B cell (primary cell): ENCODE results near the gene PKNOX2. TPM values are rescaled to one million over a fixed set of nuclear protein-coding genes. Genes with fewer than 3 reads are reported as not detected.

Experiments
- ATAC-seq: fragments of 200-7000 bp; cut with Tn5 transposase; one replicate; pipeline ENCODE4 v1.10.0; 2021; ENCODE audit warnings: low read depth, mild to moderate bottlenecking, moderate number of reproducible peaks, moderate library complexity
- CTCF ChIA-PET: fragments of 350-600 bp; sonication (Branson Sonifier 250); formaldehyde crosslinking; loops from one replicate; lab custom pipeline; 2021; ENCODE audit warnings: antibody characterized with exemption, inconsistent platforms; lab: Charles Lee
- POLR2A ChIA-PET: fragments of 350-600 bp; sonication (Branson Sonifier 250); formaldehyde crosslinking; loops from one replicate; lab custom pipeline; 2021; ENCODE audit warnings: antibody characterized with exemption; lab: Charles Lee
- DNase-seq: peaks from one replicate; pipeline ENCODE4 v3.0.0; 2013
- H2AFZ ChIP-seq: 2 replicates; pipeline ENCODE4 v1.6.1; 2012; ENCODE audit warnings: mild to moderate bottlenecking, low read depth, low read length; ENCODE audit not compliant: insufficient read depth, poor library complexity, severe bottlenecking
- H3K27ac ChIP-seq, 2 donors: 1 replicate in 1 of 2; 2 replicates in 1 of 2; pipeline ENCODE4 v1.5.1; 2012 to 2013; ENCODE audit warnings: low read length in 2 of 2, mild to moderate bottlenecking in 2 of 2, moderate library complexity in 1 of 2
- H3K27me3 ChIP-seq, 4 experiments: fragments of 200-600 bp in 1 of 4; sonication (generic) in 1 of 4; replicated peaks in 1 of 4; 1 replicate in 2 of 4; 2 replicates in 2 of 4; pipeline versions ENCODE4 v1.6.1 to v1.7.0; 2013 to 2016; ENCODE audit warnings: low read length in 3 of 4, mild to moderate bottlenecking in 2 of 4, mixed read lengths in 1 of 4, moderate library complexity in 1 of 4; ENCODE audit not compliant: insufficient read depth in 4 of 4, control insufficient read depth in 3 of 4; ENCODE audit errors: control extremely low read depth in 1 of 4
- H3K36me3 ChIP-seq, 2 experiments: replicated peaks in 1 of 2; 1 replicate in 1 of 2; 2 replicates in 1 of 2; pipeline versions ENCODE4 v1.6.1 to v1.7.1; 2013; ENCODE audit warnings: low read length in 1 of 2; ENCODE audit not compliant: insufficient read depth in 2 of 2, control insufficient read depth in 1 of 2; ENCODE audit errors: control extremely low read depth in 1 of 2, extremely low read depth in 1 of 2
- H3K4me1 ChIP-seq, 2 donors: fragments of 200-600 bp in 1 of 2; sonication (generic) in 1 of 2; 1 replicate in 1 of 2; 2 replicates in 1 of 2; pipeline versions ENCODE4 v1.5.1 to v1.6.1; 2013 to 2017; ENCODE audit warnings: low read length in 2 of 2; ENCODE audit not compliant: control insufficient read depth in 2 of 2, insufficient read depth in 2 of 2
- H3K4me2 ChIP-seq: replicated peaks from 2 replicates; pipeline ENCODE3; 2012; ENCODE audit warnings: mild to moderate bottlenecking, low read depth, low read length; ENCODE audit not compliant: poor library complexity, severe bottlenecking
- H3K4me3 ChIP-seq, 5 experiments: fragments of 200-600 bp in 1 of 5; sonication (generic) in 1 of 5; 1 replicate in 3 of 5; 2 replicates in 2 of 5; pipeline versions ENCODE4 v1.5.1 to v1.7.0; 2011 to 2016; ENCODE audit warnings: low read length in 4 of 5, mild to moderate bottlenecking in 4 of 5, low read depth in 2 of 5, control low read depth in 1 of 5, moderate library complexity in 1 of 5; ENCODE audit not compliant: insufficient read depth in 1 of 5; ENCODE audit errors: control extremely low read depth in 1 of 5, extremely low read depth in 1 of 5
- H3K79me2 ChIP-seq: fragments of 200-600 bp; sonication (generic); one replicate; pipeline ENCODE4 v1.6.0; 2016; ENCODE audit warnings: low read length; ENCODE audit not compliant: control insufficient read depth, insufficient read depth
- H3K9ac ChIP-seq: fragments of 200-600 bp; sonication (generic); 2 replicates; pipeline ENCODE4 v1.6.1; 2017; ENCODE audit warnings: mild to moderate bottlenecking, low read length, moderate library complexity
- H3K9me3 ChIP-seq, 3 donors: one replicate each; pipeline versions ENCODE4 v1.6.1 to v1.7.1; 2013; ENCODE audit warnings: low read length in 2 of 3; ENCODE audit not compliant: control insufficient read depth in 2 of 3, insufficient read depth in 1 of 3; ENCODE audit errors: control extremely low read depth in 1 of 3
- H4K20me1 ChIP-seq: 2 replicates; pipeline ENCODE4 v1.6.0; 2012; ENCODE audit warnings: mild to moderate bottlenecking, low read length; ENCODE audit not compliant: insufficient read depth, control insufficient read depth, poor library complexity, severe bottlenecking
- H3K27ac Mint-ChIP-seq: one replicate; pipeline ENCODE4 v1.8.0; 2021; ENCODE audit warnings: mixed read lengths
- H3K27me3 Mint-ChIP-seq: one replicate; pipeline ENCODE4 v1.8.0; 2021; ENCODE audit warnings: mixed read lengths
- H3K4me1 Mint-ChIP-seq: one replicate; pipeline ENCODE4 v1.8.0; 2021; ENCODE audit warnings: mixed read lengths
- H3K4me3 Mint-ChIP-seq: one replicate; pipeline ENCODE4 v1.8.0; 2021; ENCODE audit warnings: mixed read lengths
- H3K9me3 Mint-ChIP-seq: one replicate; pipeline ENCODE4 v1.8.0; 2022; ENCODE audit warnings: mixed read lengths; ENCODE audit not compliant: insufficient read depth
- EZH2 ChIP-seq: IDR thresholded peaks from 2 replicates; pipeline ENCODE4 v1.6.1; 2012; ENCODE audit warnings: borderline replicate concordance, low read depth, mild to moderate bottlenecking, moderate library complexity, low read length; ENCODE audit not compliant: insufficient read depth, poor library complexity, severe bottlenecking
- WGBS: methylation state at CpG from one replicate; pipeline ENCODE4 v1.1.5; 2013; ENCODE audit warnings: missing lambda C conversion rate; ENCODE audit not compliant: insufficient coverage; 5-methylcytosine and 5-hydroxymethylcytosine counted together
- intact Hi-C: fragments of 100-400 bp; cut with micrococcal nuclease; formaldehyde crosslinking; loops from one replicate; pipeline ENCODE4 v1.10.0; 2022
- polyA plus RNA-seq: library from polyadenylated mRNA; depleted of rRNA; stranded (reverse); fragments of >200 nt; gene quantifications from 2 replicates; pipeline ENCODE4 v1.2.3, GENCODE V29; 2012
- total RNA-seq, 2 donors: library from RNA; stranded (reverse); fragments of 120-200 nt in 1 of 2; gene quantifications; 1 replicate in 1 of 2; 2 replicates in 1 of 2; pipeline versions ENCODE4 v1.2.3 to v1.2.4, GENCODE V29; 2013 to 2022
- TF ChIP-seq, protein P1 (sequence below): fragments of 200-600 bp; IDR thresholded peaks from one replicate; pipeline ENCODE4 v1.8.0; 2022; ENCODE audit warnings: antibody characterized with exemption, mild to moderate bottlenecking

Gene PKNOX2
- total and polyA plus RNA-seq, 2 donors (not counting 1 experiment from before 2014, with no cell fraction given), result not detected

DNA sequence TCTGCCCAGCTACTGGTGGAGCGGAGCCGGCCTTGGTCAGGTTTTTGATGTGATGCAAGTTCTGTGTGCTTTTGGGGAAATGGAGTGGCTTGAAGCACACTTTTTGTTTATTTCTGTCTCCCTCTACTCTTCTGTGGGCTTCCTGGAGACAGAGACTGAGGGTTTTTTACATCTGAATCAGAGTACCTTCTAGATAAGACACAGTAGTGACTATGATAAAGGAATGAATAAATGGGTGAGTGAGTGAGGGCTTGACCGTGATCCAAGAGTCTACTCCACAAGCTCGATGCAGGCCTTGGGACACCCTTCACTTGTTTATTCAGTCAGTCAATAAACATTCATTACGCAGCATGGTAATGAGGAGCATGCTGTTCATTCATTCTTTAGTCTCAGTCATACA, 125.7 kb downstream of the PKNOX2 start:
- POLR2A ChIA-PET, result no interaction called here
- H3K36me3 ChIP-seq, result no peaks in the 10 kb centered on the region
- no peak overlapping the region for H3K4me2 ChIP-seq
- H3K9ac ChIP-seq, result no peak overlapping the region
- no peaks in the 10 kb centered on the region for H3K4me1 ChIP-seq
- ATAC-seq (no peak), DNase-seq (no peak)
- no peak overlapping the region for H3K27ac ChIP-seq
- Mint-ChIP-seq H3K9me3 (no peaks in the 10 kb centered on the region), H3K27ac (no peak overlapping the region), H3K27me3 (peaks cover 26% of the 10 kb centered on the region), H3K4me1 (no peaks in the 10 kb centered on the region), H3K4me3 (no peak overlapping the region)
- no peaks in the 10 kb centered on the region for H3K27me3 ChIP-seq
- no peak overlapping the region for H2AFZ ChIP-seq
- no peaks in the 10 kb centered on the region for H3K9me3 ChIP-seq
- intact Hi-C loops, result no loop called here
- WGBS, result 72% methylated on average over 2 of the region's 5 CpGs
- TF ChIP-seq, protein P1, sequence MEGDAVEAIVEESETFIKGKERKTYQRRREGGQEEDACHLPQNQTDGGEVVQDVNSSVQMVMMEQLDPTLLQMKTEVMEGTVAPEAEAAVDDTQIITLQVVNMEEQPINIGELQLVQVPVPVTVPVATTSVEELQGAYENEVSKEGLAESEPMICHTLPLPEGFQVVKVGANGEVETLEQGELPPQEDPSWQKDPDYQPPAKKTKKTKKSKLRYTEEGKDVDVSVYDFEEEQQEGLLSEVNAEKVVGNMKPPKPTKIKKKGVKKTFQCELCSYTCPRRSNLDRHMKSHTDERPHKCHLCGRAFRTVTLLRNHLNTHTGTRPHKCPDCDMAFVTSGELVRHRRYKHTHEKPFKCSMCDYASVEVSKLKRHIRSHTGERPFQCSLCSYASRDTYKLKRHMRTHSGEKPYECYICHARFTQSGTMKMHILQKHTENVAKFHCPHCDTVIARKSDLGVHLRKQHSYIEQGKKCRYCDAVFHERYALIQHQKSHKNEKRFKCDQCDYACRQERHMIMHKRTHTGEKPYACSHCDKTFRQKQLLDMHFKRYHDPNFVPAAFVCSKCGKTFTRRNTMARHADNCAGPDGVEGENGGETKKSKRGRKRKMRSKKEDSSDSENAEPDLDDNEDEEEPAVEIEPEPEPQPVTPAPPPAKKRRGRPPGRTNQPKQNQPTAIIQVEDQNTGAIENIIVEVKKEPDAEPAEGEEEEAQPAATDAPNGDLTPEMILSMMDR, result no peak
- TF ChIP-seq EZH2, result no peak
- no peaks in the 10 kb centered on the region for H4K20me1 ChIP-seq
- H3K4me3 ChIP-seq, result no peak overlapping the region
- H3K79me2 ChIP-seq, result no peaks in the 10 kb centered on the region
- CTCF ChIA-PET, result interaction anchor here (0.7 kb wide), 1 partner anchor 16 kb away, joined by 3 read pairs; no protein-coding TSS in a partner anchor

DNA sequence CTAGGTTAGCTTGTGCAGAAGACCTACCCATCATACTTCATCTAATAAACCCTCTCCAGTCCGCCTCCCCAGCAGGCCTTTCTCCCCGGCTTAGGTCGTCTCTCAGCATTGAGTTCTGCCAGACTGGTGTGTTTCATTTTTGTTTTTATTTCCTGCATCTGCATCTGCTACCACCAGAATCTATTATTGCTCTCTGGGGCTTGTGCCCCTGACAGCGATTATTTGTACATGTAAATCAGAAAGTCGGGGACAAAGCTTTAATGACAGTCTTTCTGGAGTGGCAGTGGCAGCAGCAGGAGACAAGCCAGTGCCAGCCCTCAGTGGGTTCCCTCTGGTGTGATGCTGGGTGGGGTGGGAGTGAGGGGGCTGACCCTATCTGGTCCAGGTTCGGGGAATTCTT, 127.5 kb downstream of the PKNOX2 start:
- Mint-ChIP-seq H3K9me3 (no peaks in the 10 kb centered on the region), H3K27ac (no peak overlapping the region), H3K4me3 (no peak overlapping the region), H3K27me3 (peaks cover 31% of the 10 kb centered on the region), H3K4me1 (no peaks in the 10 kb centered on the region)
- Histone ChIP-seq H4K20me1 (no peaks in the 10 kb centered on the region), H3K36me3 (no peaks in the 10 kb centered on the region), H3K4me3 (no peak overlapping the region), H3K9ac (no peak overlapping the region), H3K4me1 (no peaks in the 10 kb centered on the region), H3K27me3 (no peaks in the 10 kb centered on the region), H3K4me2 (no peak overlapping the region), H3K27ac (no peak overlapping the region), H2AFZ (no peak overlapping the region), H3K79me2 (no peaks in the 10 kb centered on the region), H3K9me3 (no peaks in the 10 kb centered on the region)
- ChIA-PET POLR2A (no interaction called here), CTCF (no interaction called here)
- WGBS, result 90% methylated on average over 6 of the region's 6 CpGs
- ATAC-seq (no peak), DNase-seq (no peak)
- TF ChIP-seq, protein P1, result no peak
- TF ChIP-seq EZH2, result no peak
- intact Hi-C loops, result no loop called here
